GM23248 (cell line): ENCODE measurements around the gene PDLIM7. TPM values are rescaled to one million over a fixed set of nuclear protein-coding genes. Genes with fewer than 3 reads are reported as not detected.

Experiments
- DNase-seq: peaks from one replicate; pipeline ENCODE4 v3.0.0-alpha.2; 2015
- H2AFZ ChIP-seq: fragments of 200-600 bp; sonication (generic); 2 replicates; pipeline ENCODE4 v1.6.1; 2016; ENCODE audit warnings: antibody characterized with exemption
- H3F3A ChIP-seq: fragments of 200-600 bp; sonication (generic); 2 replicates; pipeline ENCODE4 v1.6.1; 2016; ENCODE audit warnings: mild to moderate bottlenecking, antibody characterized with exemption, mixed run types; ENCODE audit not compliant: insufficient read depth
- H3K27ac ChIP-seq: fragments of 200-600 bp; sonication (generic); 2 replicates; pipeline ENCODE4 v1.5.1; 2016; ENCODE audit warnings: mild to moderate bottlenecking
- H3K27me3 ChIP-seq: fragments of 200-600 bp; sonication (generic); replicated peaks from 2 replicates; pipeline ENCODE4 v1.6.1; 2016; ENCODE audit warnings: mild to moderate bottlenecking; ENCODE audit not compliant: insufficient read depth
- H3K36me3 ChIP-seq: fragments of 200-600 bp; sonication (generic); 2 replicates; pipeline ENCODE4 v1.6.1; 2016; ENCODE audit warnings: low read depth, mild to moderate bottlenecking
- H3K4me1 ChIP-seq: fragments of 200-600 bp; sonication (generic); 2 replicates; pipeline ENCODE4 v1.6.1; 2016; ENCODE audit warnings: mild to moderate bottlenecking; ENCODE audit not compliant: insufficient read depth
- H3K4me2 ChIP-seq: fragments of 200-600 bp; sonication (generic); one replicate; pipeline ENCODE4 v1.6.1; 2016; ENCODE audit warnings: mild to moderate bottlenecking; ENCODE audit not compliant: unreplicated experiment
- H3K4me3 ChIP-seq: fragments of 200-600 bp; sonication (generic); 2 replicates; pipeline ENCODE4 v1.5.1; 2016; ENCODE audit warnings: mild to moderate bottlenecking
- H3K79me2 ChIP-seq: fragments of 200-600 bp; sonication (generic); 2 replicates; pipeline ENCODE4 v1.6.1; 2016; ENCODE audit warnings: mild to moderate bottlenecking; ENCODE audit not compliant: insufficient read depth
- H3K9ac ChIP-seq: fragments of 200-600 bp; sonication (generic); 2 replicates; pipeline ENCODE4 v1.6.1; 2016; ENCODE audit warnings: mild to moderate bottlenecking
- H3K9me2 ChIP-seq: fragments of 200-600 bp; sonication (generic); 2 replicates; pipeline ENCODE4 v1.6.1; 2016; ENCODE audit warnings: mixed run types, mild to moderate bottlenecking, moderate library complexity; ENCODE audit not compliant: insufficient read depth
- H3K9me3 ChIP-seq: fragments of 200-600 bp; sonication (generic); one replicate; pipeline ENCODE4 v1.6.1; 2017; ENCODE audit warnings: low read depth
- H4K20me1 ChIP-seq: fragments of 200-600 bp; sonication (generic); 2 replicates; pipeline ENCODE4 v1.6.0; 2016; ENCODE audit not compliant: insufficient read depth
- EZH2 ChIP-seq: fragments of 200-600 bp; sonication (generic); IDR thresholded peaks from 2 replicates; pipeline ENCODE4 v1.6.1; 2018; ENCODE audit warnings: antibody characterized with exemption, mild to moderate bottlenecking; ENCODE audit not compliant: insufficient read depth, poor library complexity, severe bottlenecking
- EZH2phosphoT487 ChIP-seq: fragments of 200-600 bp; sonication (generic); IDR thresholded peaks from 2 replicates; pipeline ENCODE4 v1.6.1; 2018; ENCODE audit warnings: antibody characterized with exemption, moderate library complexity, mild to moderate bottlenecking, low read depth; ENCODE audit not compliant: insufficient read depth
- WGBS, 2 experiments: methylation state at CpG; one replicate each; pipeline ENCODE4 v1.1.6; 2015 to 2017; ENCODE audit warnings: low lambda C conversion rate in 2 of 2, low coverage in 1 of 2; ENCODE audit errors: missing lambda C conversion rate in 2 of 2; 5-methylcytosine and 5-hydroxymethylcytosine counted together
- in situ Hi-C: fragments of 300-500 bp; cut with MboI; formaldehyde crosslinking; loops from 2 replicates; pipeline ENCODE4 v1.15.0; 2020
- polyA plus RNA-seq: library from polyadenylated mRNA; unstranded; fragments of >200 nt; fragmentation: Nextera tagmentation; extraction: Ambion mirVana; gene quantifications from 2 replicates; pipeline ENCODE4 v1.2.1, GENCODE V29; 2016
- total RNA-seq: library from RNA; depleted of rRNA; stranded (reverse); fragments of >200 nt; shearing (Covaris generic); gene quantifications from 2 replicates; pipeline ENCODE4 v1.2.3, GENCODE V29; 2014

Gene PDLIM7
- total and polyA plus RNA-seq, 2 experiments from 2014 or later = 320 to 556 TPM

DNA sequence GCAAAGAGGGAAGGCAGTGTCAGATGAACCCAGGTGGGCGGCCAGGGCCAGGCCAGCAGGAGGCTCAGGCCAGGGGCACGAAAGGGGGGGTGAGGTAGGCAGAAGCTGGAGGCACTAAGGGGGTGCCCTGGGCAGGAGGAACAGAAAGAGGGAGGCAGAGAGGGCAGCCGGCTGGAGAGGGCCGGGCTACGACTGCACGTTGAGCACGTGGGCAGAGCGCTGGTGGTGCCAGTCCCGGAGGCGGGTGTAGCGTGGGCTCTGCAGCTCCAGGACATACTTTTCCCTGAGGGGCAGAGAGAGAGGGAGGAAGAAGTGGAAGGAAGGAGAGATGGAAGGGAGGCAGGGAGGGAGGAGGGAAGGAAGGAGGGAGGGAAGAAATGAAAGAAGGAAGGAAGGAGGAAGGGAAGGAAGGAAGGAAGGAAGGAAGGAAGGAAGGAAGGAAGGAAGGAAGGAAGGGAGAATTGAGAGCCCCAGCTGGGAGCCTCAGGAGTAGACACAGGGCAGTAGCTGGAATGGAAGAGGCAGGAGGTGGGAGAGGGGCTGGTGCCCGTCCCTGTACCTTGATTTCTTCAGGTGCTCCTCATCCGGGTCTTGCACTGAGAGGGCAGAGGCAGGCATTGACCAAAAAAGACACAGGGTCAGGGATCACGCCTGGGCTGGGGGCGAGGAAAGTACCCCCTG lies 7.0 kb downstream of the PDLIM7 start:
- in situ Hi-C loops = no loop called here
- no peaks in the 10 kb centered on the region for H3K9me3 ChIP-seq
- DNase-seq = no peak
- peaks cover 54% of the 10 kb centered on the region for H3K36me3 ChIP-seq
- H3K4me2 ChIP-seq = no peak overlapping the region
- no peak overlapping the region for H3K4me3 ChIP-seq
- H3K27me3 ChIP-seq = no peaks in the 10 kb centered on the region
- TF ChIP-seq EZH2 (no peak), EZH2phosphoT487 (no peak)
- no peak overlapping the region for H3K9ac ChIP-seq
- peaks cover 23% of the 10 kb centered on the region for H3K4me1 ChIP-seq
- no peak overlapping the region for H3K27ac ChIP-seq
- H4K20me1 ChIP-seq = 0 out of 2 replicates have a peak, but pooled peaks cover 4% of the 10 kb centered on the region
- no peak overlapping the region for H2AFZ ChIP-seq
- H3F3A ChIP-seq = peaks cover 38% of the 10 kb centered on the region
- no peaks in the 10 kb centered on the region for H3K9me2 ChIP-seq
- peaks cover 81% of the 10 kb centered on the region for H3K79me2 ChIP-seq
- 94% methylated on average over 15 of the region's 15 CpGs for WGBS, 2 experiments

DNA sequence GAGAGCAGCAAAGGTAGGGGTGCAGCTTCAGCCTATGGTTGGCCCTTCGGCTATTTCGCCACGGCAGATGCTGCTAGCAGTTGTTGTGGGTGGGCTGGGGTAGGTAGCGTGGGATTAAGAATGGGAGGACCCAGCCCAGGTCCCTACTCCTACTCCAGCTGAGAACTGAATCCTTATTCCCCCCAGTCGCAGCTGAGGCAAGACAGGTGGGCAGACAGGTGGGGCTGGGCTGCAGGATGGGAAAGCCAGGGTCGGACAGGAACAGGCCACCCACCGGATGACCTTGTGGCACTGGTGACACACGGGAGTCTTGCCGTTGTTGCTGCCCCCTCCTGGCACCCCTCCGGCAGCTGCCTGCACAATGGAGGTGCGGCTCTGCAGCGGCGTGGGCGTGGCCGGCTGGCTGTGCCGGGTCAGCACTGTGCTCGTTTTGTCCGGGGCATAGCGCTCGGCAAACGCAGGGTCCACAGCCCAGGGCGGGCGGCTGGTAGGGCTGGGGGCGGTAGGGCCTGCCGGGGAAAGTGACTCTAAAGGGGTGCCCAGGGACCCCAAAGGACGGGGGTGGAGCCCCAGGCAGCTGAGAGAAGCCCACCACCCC lies 8.2 kb downstream of the PDLIM7 start:
- Histone ChIP-seq H3K4me3 (no peak overlapping the region), H3K27ac (no peak overlapping the region), H3K27me3 (no peaks in the 10 kb centered on the region), H4K20me1 (0 out of 2 replicates have a peak, but pooled peaks cover 4% of the 10 kb centered on the region), H3K9me2 (no peaks in the 10 kb centered on the region), H3K36me3 (peaks cover 67% of the 10 kb centered on the region), H3F3A (peaks cover 48% of the 10 kb centered on the region), H3K4me1 (peaks cover 14% of the 10 kb centered on the region), H3K4me2 (no peak overlapping the region), H2AFZ (no peak overlapping the region), H3K9me3 (no peaks in the 10 kb centered on the region), H3K9ac (no peak overlapping the region), H3K79me2 (peaks cover 79% of the 10 kb centered on the region)
- TF ChIP-seq EZH2 (no peak), EZH2phosphoT487 (no peak)
- WGBS, 2 experiments = 82 to 99% methylated on average over 14 to 19 of the region's 26 CpGs
- in situ Hi-C loops = no loop called here
- DNase-seq = no peak

DNA sequence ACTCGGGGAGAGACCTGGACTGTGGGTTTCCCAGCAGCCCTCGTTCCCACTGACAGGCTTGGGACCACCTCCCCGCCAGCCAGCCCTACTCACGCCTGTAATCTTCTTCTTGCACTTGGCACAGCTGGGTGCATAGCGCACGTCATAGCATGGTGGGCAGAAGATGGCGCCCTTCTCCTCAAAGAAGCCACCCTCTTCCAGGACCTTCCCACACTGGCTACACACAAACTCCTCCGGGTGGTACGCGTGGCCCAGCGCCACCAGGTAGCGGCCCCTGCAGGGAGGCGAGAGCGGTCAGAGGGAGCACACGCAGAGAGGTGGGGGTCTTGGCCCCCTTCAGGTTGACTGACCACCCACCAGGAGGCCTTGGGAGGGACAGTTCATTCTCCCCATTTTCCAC lies 9.4 kb downstream of the PDLIM7 start:
- no peak overlapping the region for H3K9ac ChIP-seq
- peaks cover 69% of the 10 kb centered on the region for H3K36me3 ChIP-seq
- no peaks in the 10 kb centered on the region for H3K9me3 ChIP-seq
- H3K4me2 ChIP-seq = no peak overlapping the region
- TF ChIP-seq EZH2phosphoT487 (no peak), EZH2 (no peak)
- WGBS, 2 experiments = 94 to 96% methylated on average over 15 of the region's 15 CpGs
- 0 out of 2 replicates have a peak, but pooled peaks cover 4% of the 10 kb centered on the region for H4K20me1 ChIP-seq
- H3K4me1 ChIP-seq = peaks cover 1% of the 10 kb centered on the region; the same call in 1 of the 2 replicates
- H3K4me3 ChIP-seq = no peak overlapping the region
- H2AFZ ChIP-seq = no peak overlapping the region
- H3F3A ChIP-seq = peaks cover 56% of the 10 kb centered on the region
- H3K27ac ChIP-seq = no peak overlapping the region
- no peaks in the 10 kb centered on the region for H3K27me3 ChIP-seq
- in situ Hi-C loops = no loop called here
- no peak for DNase-seq
- H3K79me2 ChIP-seq = peaks cover 67% of the 10 kb centered on the region
- no peaks in the 10 kb centered on the region for H3K9me2 ChIP-seq

DNA sequence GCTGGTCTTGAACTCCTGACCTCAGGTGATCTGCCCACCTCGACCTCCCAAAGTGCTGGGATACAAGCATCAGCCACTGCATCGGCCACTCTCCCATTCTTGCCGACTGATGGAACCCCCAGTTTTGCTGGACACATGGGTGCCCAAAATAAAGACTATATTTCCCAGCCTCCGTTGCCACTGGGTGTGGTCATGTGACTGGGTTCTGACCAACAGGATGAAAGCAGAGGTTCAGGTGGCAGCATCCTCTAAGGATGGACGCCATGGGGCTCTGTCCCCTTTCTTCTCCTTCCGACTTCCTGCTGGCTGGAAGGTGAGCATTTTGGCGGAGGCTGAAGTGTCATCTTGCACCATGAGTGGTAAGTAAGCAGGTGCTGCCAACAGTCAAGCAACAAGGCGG lies 10.3 kb downstream of the PDLIM7 start:
- in situ Hi-C loops = no loop called here
- Histone ChIP-seq H4K20me1 (0 out of 2 replicates have a peak, but pooled peaks cover 4% of the 10 kb centered on the region), H3K9ac (no peak overlapping the region)

More for the DNA sequence above, 10.3 kb downstream of the PDLIM7 start:
- TF ChIP-seq EZH2phosphoT487 = no peak
- no peak for TF ChIP-seq EZH2
- no peak for DNase-seq
- 91 to 93% methylated on average over 8 of the region's 8 CpGs for WGBS, 2 experiments
- peaks cover 58% of the 10 kb centered on the region for H3K79me2 ChIP-seq
- peaks cover 64% of the 10 kb centered on the region for H3F3A ChIP-seq
- H3K27me3 ChIP-seq = no peaks in the 10 kb centered on the region
- H3K4me2 ChIP-seq = no peak overlapping the region
- no peaks in the 10 kb centered on the region for H3K4me1 ChIP-seq
- no peaks in the 10 kb centered on the region for H3K9me2 ChIP-seq
- H3K9me3 ChIP-seq = no peaks in the 10 kb centered on the region
- peaks cover 70% of the 10 kb centered on the region for H3K36me3 ChIP-seq
- no peak overlapping the region for H3K4me3 ChIP-seq
- H3K27ac ChIP-seq = peak overlapping the region; percentile 6; the same call in 1 of the 2 replicates
- no peak overlapping the region for H2AFZ ChIP-seq
